NCI-H446 (cell line): ENCODE measurements around the gene RPL7L1.
"Not testable (repeated sequence)": the region's sequence is repeated elsewhere in the genome, so short reads cannot be mapped to it uniquely, and the experiment has no call there.

Experiments
- DNase-seq, 2 experiments: peaks; one replicate each; lab custom pipeline; 2025; lab: John Stamatoyannopoulos, UW

RPL7L1 gene

DNA sequence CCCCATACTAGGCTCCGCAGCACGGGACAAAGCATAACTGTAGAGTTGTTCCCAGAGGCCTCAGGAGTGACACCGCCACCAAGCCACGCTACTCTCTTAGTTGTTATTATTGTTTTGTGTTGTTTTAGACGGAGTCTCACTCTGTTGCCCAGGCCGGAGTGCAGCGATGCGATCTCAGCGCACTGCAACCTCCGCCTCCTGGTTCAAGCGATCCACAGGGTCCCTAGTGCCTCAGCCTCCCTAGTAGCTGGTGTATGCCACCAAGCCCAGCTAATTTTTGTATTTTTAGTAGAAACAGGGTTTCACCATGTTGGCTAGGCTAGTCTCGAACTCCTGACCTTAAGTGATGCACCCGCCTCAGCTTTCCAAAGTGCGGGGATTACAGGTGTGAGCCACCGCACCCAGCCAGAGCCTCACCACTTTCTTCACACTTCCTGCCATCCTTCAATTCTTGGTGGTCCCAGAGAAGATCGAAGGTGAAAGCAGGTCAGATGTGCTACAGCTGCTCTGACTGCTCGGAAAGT is 11.8 kb downstream of the RPL7L1 start:
- no peak for DNase-seq

DNA sequence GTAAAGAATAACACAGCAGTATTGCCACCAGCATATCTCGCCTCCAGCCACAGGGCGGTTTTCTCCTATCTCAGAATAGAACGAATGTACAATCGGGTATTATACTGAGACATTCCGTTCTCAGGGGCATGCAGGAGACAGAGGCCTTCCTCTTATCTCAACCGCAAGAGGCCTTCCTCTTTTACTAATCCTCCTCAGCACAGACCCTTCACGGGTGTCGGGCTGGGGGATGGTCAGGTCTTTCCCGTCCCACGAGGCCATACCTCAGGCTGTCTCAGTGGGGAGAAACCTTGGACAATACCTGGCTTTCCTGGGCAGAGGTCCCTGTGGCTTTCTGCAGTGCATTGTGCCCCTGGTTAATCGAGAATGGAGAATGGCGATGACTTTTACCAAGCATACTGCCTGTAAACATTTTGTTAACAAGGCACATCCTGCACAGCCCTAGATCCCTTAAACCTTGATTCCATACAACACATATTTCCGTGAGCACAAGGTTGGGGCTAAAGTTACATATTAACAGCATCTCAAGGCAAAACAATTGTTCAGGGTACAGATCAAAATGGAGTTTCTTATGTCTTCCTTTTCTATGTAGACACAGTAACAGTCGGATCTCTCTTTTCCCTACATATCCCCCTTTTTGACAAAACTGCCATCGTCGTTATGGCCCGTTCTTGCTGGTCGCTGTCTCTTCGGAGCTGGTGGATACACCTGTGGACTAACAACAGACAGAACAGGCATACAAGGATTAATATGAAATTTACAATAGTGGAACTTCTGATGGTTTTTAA is 14.8 kb downstream of the RPL7L1 start:
- not testable (repeated sequence) for DNase-seq

DNA sequence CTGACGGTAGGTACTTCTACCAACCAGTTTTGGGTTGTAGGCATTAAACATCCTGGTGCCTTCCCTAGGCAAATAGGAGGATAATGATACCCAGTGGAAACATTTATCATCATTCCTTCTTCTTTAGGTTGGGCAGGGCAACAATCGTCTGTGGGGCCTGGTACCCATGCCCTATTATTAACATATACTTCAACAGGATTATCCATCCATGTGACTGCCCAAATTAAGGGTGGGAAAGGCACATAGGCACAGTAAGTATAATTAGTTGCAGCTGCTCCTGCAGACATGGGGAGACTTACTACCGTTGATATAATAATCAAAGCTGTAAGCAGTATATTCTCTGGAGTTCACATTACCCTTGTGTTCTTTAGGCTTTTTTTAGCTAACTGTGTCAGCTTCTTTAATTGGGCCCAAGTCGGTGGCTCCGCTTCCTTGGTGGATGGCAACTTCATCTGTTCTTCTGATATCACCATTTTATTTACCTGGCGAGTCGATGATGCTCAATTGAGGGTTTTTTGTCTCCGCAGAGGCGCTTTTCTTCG is 16.8 kb downstream of the RPL7L1 start:
- DNase-seq = no peak

GRCh38 chr6:42898891-42899361 is 19.5 kb downstream of the RPL7L1 start:
- peak; percentile 48 to 88 for DNase-seq

DNA sequence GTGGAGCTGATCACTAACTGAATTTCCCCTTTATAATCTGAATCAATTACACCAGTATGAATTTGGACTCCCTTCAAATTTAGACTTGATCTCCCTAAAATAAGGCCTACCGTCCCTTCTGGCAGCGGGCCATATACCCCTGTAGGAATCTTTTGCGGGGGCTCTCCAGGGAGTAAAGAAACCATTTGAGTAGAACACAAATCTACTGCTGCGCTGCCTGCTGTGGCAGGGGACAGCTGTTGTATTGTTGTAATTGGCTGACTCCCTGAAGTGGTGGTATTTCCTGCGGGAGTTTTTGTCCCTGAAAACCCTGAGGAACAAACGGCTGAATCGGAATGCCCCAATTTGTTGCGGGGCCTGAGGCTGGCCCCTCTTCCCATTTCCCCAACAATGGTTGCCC is 20.5 kb downstream of the RPL7L1 start:
- no peak for DNase-seq

GRCh38 chr6:42901538-42901957 is 22.1 kb downstream of the RPL7L1 start:
- peak; percentile 87 to 93 for DNase-seq

DNA sequence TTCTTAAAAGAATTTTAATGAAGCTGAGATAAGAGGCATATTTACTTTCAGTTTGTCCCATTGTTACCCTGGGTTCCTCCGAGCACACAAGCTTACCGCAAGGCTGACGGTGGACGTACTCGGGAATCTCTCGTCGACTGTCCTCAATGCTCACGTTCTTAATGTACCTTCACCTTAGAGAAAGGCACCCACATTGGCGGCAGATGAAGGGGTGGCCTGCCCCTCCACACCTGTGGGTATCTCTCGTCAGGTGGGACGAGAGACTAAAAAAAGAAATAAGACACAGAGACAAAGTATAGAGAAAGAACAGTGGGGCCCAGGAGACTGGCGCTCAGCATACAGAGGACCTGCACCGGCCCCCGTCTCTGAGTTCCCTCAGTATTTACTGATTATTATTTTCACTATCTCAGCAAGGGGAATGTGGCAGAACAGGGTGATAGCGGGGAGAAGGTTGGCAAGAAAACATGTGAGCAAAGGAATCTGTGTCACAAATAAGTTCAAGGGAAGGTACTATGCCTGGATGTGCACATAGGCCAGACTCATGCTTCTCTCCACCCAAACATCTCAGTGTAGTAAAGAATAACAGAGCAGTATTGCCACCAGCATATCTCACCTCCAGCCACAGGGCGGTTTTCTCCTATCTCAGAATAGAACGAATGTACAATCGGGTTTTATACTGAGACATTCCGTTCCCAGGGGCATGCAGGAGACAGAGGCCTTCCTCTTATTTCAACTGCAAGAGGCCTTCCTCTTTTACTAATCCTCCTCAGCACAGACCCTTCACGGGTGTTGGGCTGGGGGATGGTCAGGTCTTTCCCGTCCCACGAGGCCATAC is 23.2 kb downstream of the RPL7L1 start:
- DNase-seq = not testable (repeated sequence)

DNA sequence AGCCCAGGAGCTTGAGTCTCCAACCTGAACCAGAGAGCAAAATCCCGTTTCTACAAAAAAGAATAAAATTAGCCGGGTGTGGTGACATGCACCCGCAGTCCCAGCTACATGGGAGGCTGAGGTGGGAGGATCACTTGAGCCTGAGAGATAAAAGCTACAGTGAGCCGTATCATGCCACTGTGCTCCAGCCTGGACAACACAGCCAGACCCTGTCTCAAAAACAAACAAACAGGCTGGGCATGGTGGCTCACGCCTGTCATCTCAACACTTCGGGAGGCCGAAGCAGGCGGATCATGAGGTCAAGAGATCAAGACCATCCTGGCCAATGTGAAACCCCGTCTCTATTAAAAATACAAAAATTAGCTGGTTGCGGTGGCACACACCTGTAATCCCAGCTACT is 25.1 kb downstream of the RPL7L1 start:
- DNase-seq = no peak

- DNase-seq = no peak
Measured at GRCh38 chr6:42907336-42907735, 27.9 kb downstream of the RPL7L1 start.

DNA sequence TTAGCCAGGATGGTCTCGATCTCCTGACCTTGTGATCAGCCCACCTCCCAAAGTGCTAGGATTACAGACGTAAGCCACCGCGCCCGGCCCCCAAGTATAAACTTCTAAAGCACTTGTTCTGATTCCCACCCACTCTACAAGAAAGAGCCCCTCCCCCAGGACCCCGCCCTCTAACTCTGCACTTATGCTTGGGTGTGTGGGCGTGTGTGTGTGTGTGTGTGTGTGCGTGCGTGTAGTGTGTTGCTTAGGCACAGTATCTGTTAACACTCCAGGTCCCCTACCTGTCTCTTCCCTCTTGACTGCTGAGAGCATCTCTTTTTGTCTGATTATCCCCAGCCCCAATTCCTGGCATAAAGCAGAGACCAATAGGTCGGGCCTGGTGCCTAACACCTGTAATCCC is 30.4 kb downstream of the RPL7L1 start:
- DNase-seq = no peak

GRCh38 chr6:42911171-42912021 is 32.0 kb downstream of the RPL7L1 start:
- DNase-seq = no peak

- no peak for DNase-seq
Measured at GRCh38 chr6:42914546-42914945, 35.1 kb downstream of the RPL7L1 start.

DNA sequence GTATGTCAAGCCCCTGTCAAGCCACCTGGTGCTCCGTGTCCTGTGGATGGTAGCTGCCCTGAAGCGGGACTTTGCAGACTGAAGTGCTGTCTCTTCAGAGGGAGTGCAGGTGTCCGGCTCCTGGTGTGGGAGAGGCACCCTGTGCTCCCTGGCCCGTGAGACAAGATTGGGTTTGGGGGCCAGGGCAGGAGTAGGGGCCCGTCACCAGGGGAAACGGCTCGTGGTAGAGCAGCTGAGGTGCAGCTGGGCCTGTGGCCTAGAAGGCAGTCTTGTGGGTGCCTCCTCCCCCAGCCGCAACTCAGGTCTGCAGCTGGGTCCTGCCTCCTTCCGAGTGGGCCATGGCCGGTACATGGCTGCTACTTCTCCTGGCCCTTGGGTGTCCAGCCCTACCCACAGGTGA is 36.3 kb downstream of the RPL7L1 start, which contains the start of gene PTCRA:
PTCRA (plus strand) TSS at position 322 of the 400 bp plus-strand sequence; CDS start at position 339, 17 bp downstream.
- no peak for DNase-seq

DNA sequence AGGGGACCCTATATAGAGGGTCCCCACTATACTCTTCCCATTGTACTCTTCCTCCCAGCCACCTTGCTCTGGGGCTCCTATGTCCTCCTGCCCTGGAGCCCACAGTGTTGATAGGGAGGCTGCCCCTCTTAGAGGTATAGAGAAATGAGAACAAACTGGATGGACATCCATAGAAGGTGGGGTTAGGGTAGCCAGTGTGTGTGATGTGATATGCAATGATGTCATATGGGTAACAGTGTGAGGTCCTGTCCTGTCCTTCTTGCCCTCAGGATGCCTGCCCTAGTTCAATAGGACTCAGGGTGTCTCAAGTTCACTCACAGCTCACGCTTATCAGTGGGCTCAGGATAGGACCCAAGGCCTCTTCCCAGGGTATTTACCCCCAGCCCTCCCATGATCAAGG is 36.9 kb downstream of the RPL7L1 start:
- DNase-seq = no peak

GRCh38 chr6:42921801-42922200 is 42.4 kb downstream of the RPL7L1 start:
- no peak for DNase-seq

DNA sequence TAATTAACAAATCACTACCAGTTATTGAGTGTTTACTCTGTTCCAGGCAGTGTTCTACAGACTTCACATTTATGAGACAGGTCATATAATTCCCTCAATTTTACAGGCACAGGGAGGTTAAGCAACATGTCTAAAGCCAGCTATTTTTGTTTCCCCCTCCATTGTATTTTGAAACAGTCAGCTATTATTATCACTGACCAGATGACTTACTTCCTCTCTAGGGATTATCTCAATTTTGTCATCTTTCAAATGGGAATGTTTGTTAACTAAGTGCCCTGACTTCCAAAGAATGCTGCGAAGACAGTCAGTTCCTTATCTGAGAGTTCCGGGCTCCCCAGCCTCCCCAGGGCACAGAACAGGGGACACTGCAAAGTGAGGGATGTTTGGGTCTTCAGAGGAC is 44.2 kb downstream of the RPL7L1 start:
- no peak for DNase-seq

GRCh38 chr6:42925248-42925857 is 45.9 kb downstream of the RPL7L1 start:
- no peak for DNase-seq

- DNase-seq = peak; percentile 96 to 97
Measured at GRCh38 chr6:42928986-42929820, 49.8 kb downstream of the RPL7L1 start, which contains the start of gene CNPY3. CNPY3 (plus strand) TSS chr6:42929480; CDS start chr6:42929571, 91 bp downstream.

DNA sequence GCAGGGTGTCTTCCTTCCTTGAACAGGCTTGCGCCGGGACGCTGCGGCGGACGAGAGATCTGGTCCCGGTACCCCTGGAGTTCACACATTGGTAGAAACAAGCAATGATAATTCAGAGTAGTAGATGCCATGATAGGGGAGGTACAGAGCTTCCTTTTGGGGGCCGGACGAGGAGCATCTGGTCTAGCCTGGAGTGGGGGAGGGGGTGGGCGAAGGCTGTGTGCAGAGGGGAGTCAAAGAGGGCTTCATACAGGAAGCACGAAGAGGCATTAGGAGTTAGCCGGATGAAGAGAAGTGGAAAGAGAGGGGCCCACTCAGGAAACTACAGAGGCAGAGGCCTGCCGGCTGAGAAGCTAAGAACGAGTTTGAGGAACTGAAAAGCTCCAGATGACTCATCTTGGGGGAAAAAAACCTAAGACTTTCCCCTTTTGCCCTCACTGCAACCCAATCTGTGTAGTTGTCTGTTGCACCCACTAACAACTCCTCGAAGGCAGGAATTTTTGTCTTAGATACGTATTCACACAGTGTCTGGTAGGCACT is 50.5 kb downstream of the RPL7L1 start:
- no peak for DNase-seq

GRCh38 chr6:42932412-42932811 is 53.0 kb downstream of the RPL7L1 start:
- no peak for DNase-seq
